C4-2B (cell line): ENCODE measurements around the gene RHOT1.

Experiments
- CTCF ChIP-seq: fragments of 450-650 bp; conservative IDR thresholded peaks from 2 replicates; pipeline ENCODE4 v1.5.1; 2017; ENCODE audit warnings: mild to moderate bottlenecking
- ZFX ChIP-seq: fragments of 450-650 bp; IDR thresholded peaks from 2 replicates; pipeline ENCODE4 v1.6.1; 2017

GRCh38 chr17:32099686-32100085, 42.6 kb upstream of the RHOT1 start:
- TF ChIP-seq CTCF (no peak), ZFX (no peak)
